NT2/D1 (cell line): ENCODE measurements around the gene SUSD1.

Source experiments
- DNase-seq: peaks from one replicate; pipeline ENCODE4 v3.0.0-alpha.2; 2011; ENCODE audit warnings: low read depth, low spot score
- H3K27me3 ChIP-seq: 2 replicates; pipeline ENCODE4 v1.6.0; 2011; ENCODE audit warnings: mild to moderate bottlenecking; ENCODE audit not compliant: insufficient read length, insufficient read depth
- H3K36me3 ChIP-seq: 2 replicates; pipeline ENCODE4 v1.6.1; 2011; ENCODE audit warnings: mild to moderate bottlenecking, low read length, mixed read lengths; ENCODE audit not compliant: insufficient read depth, insufficient read length
- H3K4me1 ChIP-seq: 2 replicates; pipeline ENCODE4 v1.5.1; 2011; ENCODE audit not compliant: insufficient read depth, insufficient read length
- H3K4me3 ChIP-seq: 2 replicates; pipeline ENCODE4 v1.5.1; 2011; ENCODE audit warnings: low read depth; ENCODE audit not compliant: insufficient read length
- H3K9ac ChIP-seq: 2 replicates; pipeline ENCODE4 v1.6.0; 2011; ENCODE audit warnings: low read depth; ENCODE audit not compliant: insufficient read length
- H3K9me3 ChIP-seq: 2 replicates; pipeline ENCODE4 v1.5.1; 2011; ENCODE audit warnings: mild to moderate bottlenecking, low read length; ENCODE audit not compliant: insufficient read depth
- SUZ12 ChIP-seq: IDR thresholded peaks from 2 replicates; pipeline ENCODE4 v1.6.1; 2011; ENCODE audit not compliant: insufficient read length, insufficient read depth; ENCODE audit errors: extremely low read depth
- YY1 ChIP-seq: IDR thresholded peaks from 2 replicates; pipeline ENCODE4 v1.6.1; 2011; ENCODE audit not compliant: insufficient read length, insufficient read depth
- ZNF274 ChIP-seq: IDR thresholded peaks from 2 replicates; pipeline ENCODE4 v1.6.1; 2011; ENCODE audit warnings: mild to moderate bottlenecking, low read depth, low read length

The SUSD1 gene

GRCh38 chr9:112127281-112127680 lies 47.8 kb downstream of the SUSD1 start:
- peaks cover 7% of the 10 kb centered on the region for H3K36me3 ChIP-seq
- H3K9me3 ChIP-seq: no peaks in the 10 kb centered on the region
- no peaks in the 10 kb centered on the region for H3K4me1 ChIP-seq
- no peak overlapping the region for H3K9ac ChIP-seq
- no peaks in the 10 kb centered on the region for H3K27me3 ChIP-seq
- no peak for DNase-seq
- H3K4me3 ChIP-seq: no peak overlapping the region
- TF ChIP-seq YY1 (no peak), SUZ12 (no peak), ZNF274 (no peak)

- Histone ChIP-seq H3K4me1 (no peaks in the 10 kb centered on the region), H3K9me3 (no peaks in the 10 kb centered on the region), H3K27me3 (no peaks in the 10 kb centered on the region), H3K36me3 (peaks cover 7% of the 10 kb centered on the region), H3K4me3 (no peak overlapping the region), H3K9ac (no peak overlapping the region)
- TF ChIP-seq ZNF274 (no peak), YY1 (no peak), SUZ12 (no peak)
- no peak for DNase-seq
Measured at GRCh38 chr9:112125951-112126388, 49.1 kb downstream of the SUSD1 start.

GRCh38 chr9:112124156-112124555 lies 50.9 kb downstream of the SUSD1 start:
- no peak for DNase-seq
- TF ChIP-seq ZNF274: no peak
- TF ChIP-seq SUZ12: no peak
- TF ChIP-seq YY1: no peak
- Histone ChIP-seq H3K9ac (no peak overlapping the region), H3K4me3 (no peak overlapping the region), H3K9me3 (no peaks in the 10 kb centered on the region), H3K4me1 (no peaks in the 10 kb centered on the region), H3K36me3 (peaks cover 7% of the 10 kb centered on the region), H3K27me3 (no peaks in the 10 kb centered on the region)

GRCh38 chr9:112121633-112122032 lies 53.5 kb downstream of the SUSD1 start:
- Histone ChIP-seq H3K4me1 (no peaks in the 10 kb centered on the region), H3K36me3 (peaks cover 7% of the 10 kb centered on the region)
- no peak for DNase-seq

GRCh38 chr9:112120439-112120925 lies 54.6 kb downstream of the SUSD1 start:
- H3K9ac ChIP-seq: no peak overlapping the region
- TF ChIP-seq SUZ12 (no peak), YY1 (no peak), ZNF274 (no peak)
- H3K36me3 ChIP-seq: peaks cover 7% of the 10 kb centered on the region
- no peak overlapping the region for H3K4me3 ChIP-seq
- no peaks in the 10 kb centered on the region for H3K9me3 ChIP-seq
- no peaks in the 10 kb centered on the region for H3K27me3 ChIP-seq
- DNase-seq: no peak
- no peaks in the 10 kb centered on the region for H3K4me1 ChIP-seq

More at GRCh38 chr9:112121633-112122032, 53.5 kb downstream of the SUSD1 start:
- Histone ChIP-seq H3K4me3 (no peak overlapping the region), H3K27me3 (no peaks in the 10 kb centered on the region), H3K9me3 (no peaks in the 10 kb centered on the region), H3K9ac (no peak overlapping the region)
- TF ChIP-seq YY1 (no peak), ZNF274 (no peak), SUZ12 (no peak)

GRCh38 chr9:112120030-112120341 lies 55.1 kb downstream of the SUSD1 start:
- no peak for DNase-seq
- no peak overlapping the region for H3K4me3 ChIP-seq
- TF ChIP-seq SUZ12 (no peak), YY1 (no peak), ZNF274 (no peak)
- H3K9me3 ChIP-seq: no peaks in the 10 kb centered on the region
- H3K27me3 ChIP-seq: no peaks in the 10 kb centered on the region
- no peak overlapping the region for H3K9ac ChIP-seq
- peaks cover 7% of the 10 kb centered on the region for H3K36me3 ChIP-seq
- H3K4me1 ChIP-seq: no peaks in the 10 kb centered on the region

GRCh38 chr9:112119225-112120029 lies 55.7 kb downstream of the SUSD1 start:
- no peak for DNase-seq
- Histone ChIP-seq H3K27me3 (no peaks in the 10 kb centered on the region), H3K4me1 (no peaks in the 10 kb centered on the region), H3K9ac (no peak overlapping the region), H3K36me3 (peaks cover 7% of the 10 kb centered on the region), H3K4me3 (no peak overlapping the region), H3K9me3 (no peaks in the 10 kb centered on the region)
- TF ChIP-seq YY1: no peak
- no peak for TF ChIP-seq SUZ12
- no peak for TF ChIP-seq ZNF274
